PC-3 (cell line): ENCODE data around the gene ULBP1. TPM values are rescaled to one million over a fixed set of nuclear protein-coding genes. Genes with fewer than 3 reads are reported as not detected.

ENCODE experiments used
- ATAC-seq: fragments of 200-7000 bp; cut with Tn5 transposase; 2 replicates; pipeline ENCODE4 v1.9.1; 2020; ENCODE audit warnings: mild to moderate bottlenecking, moderate library complexity
- BruUV-seq: library from RNA; stranded (reverse); fragments of 400-500 nt; replicated peaks from 2 replicates; lab custom pipeline; 2021; lab: Mats Ljungman, UMichigan
- CTCF ChIA-PET: fragments of 300-600 bp; sonication (Branson Sonifier 250); formaldehyde crosslinking; loops from one replicate; lab custom pipeline; 2022; ENCODE audit warnings: antibody characterized with exemption; lab: Charles Lee
- POLR2A ChIA-PET: fragments of 300-600 bp; sonication (Branson Sonifier 250); formaldehyde crosslinking; loops from one replicate; lab custom pipeline; 2022; ENCODE audit warnings: antibody characterized with exemption; ENCODE audit not compliant: unreplicated experiment; lab: Charles Lee
- DNase-seq: peaks from one replicate; pipeline ENCODE4 v3.0.0-alpha.2; 2015
- H2AFZ ChIP-seq: fragments of 300-600 bp; sonication (generic); 2 replicates; pipeline ENCODE4 v1.6.0; 2016; ENCODE audit warnings: antibody characterized with exemption, low read length
- H3F3A ChIP-seq: fragments of 300-600 bp; sonication (generic); one replicate; pipeline ENCODE4 v1.6.0; 2017; ENCODE audit warnings: antibody characterized with exemption, low read length, control low read depth, mild to moderate bottlenecking; ENCODE audit not compliant: unreplicated experiment
- H3K27ac ChIP-seq: fragments of 300-600 bp; sonication (generic); 2 replicates; pipeline ENCODE4 v1.5.1; 2016; ENCODE audit warnings: mild to moderate bottlenecking, low read length
- H3K27me3 ChIP-seq: fragments of 300-600 bp; sonication (generic); 2 replicates; pipeline ENCODE4 v1.6.1; 2016; ENCODE audit warnings: low read length, mixed read lengths
- H3K36me3 ChIP-seq: fragments of 300-600 bp; sonication (generic); 2 replicates; pipeline ENCODE4 v1.6.1; 2016; ENCODE audit warnings: low read depth, mixed run types, low read length, mixed read lengths
- H3K4me1 ChIP-seq: fragments of 300-600 bp; sonication (generic); 2 replicates; pipeline ENCODE4 v1.5.1; 2016; ENCODE audit warnings: low read length; ENCODE audit not compliant: insufficient read depth
- H3K4me2 ChIP-seq: fragments of 300-600 bp; sonication (generic); 2 replicates; pipeline ENCODE4 v1.6.0; 2016; ENCODE audit warnings: low read length
- H3K4me3 ChIP-seq: fragments of 300-600 bp; sonication (generic); 2 replicates; pipeline ENCODE4 v1.5.1; 2016; ENCODE audit warnings: mild to moderate bottlenecking, low read length, mixed read lengths
- H3K79me2 ChIP-seq: fragments of 300-600 bp; sonication (generic); 2 replicates; pipeline ENCODE4 v1.6.1; 2017; ENCODE audit warnings: low read length, mixed read lengths
- H3K9ac ChIP-seq: fragments of 300-600 bp; sonication (generic); 2 replicates; pipeline ENCODE4 v1.6.0; 2016; ENCODE audit warnings: mild to moderate bottlenecking, low read length
- H3K9me2 ChIP-seq: fragments of 300-600 bp; sonication (generic); replicated peaks from 2 replicates; pipeline ENCODE4 v1.6.1; 2016; ENCODE audit warnings: mixed run types, low read length, mixed read lengths
- H3K9me3 ChIP-seq: fragments of 300-600 bp; sonication (generic); 2 replicates; pipeline ENCODE4 v1.6.1; 2016; ENCODE audit warnings: low read length, mixed read lengths
- H4K20me1 ChIP-seq: fragments of 300-600 bp; sonication (generic); 2 replicates; pipeline ENCODE4 v1.6.1; 2016; ENCODE audit warnings: low read length, mixed read lengths
- EZH2 ChIP-seq: fragments of 300-600 bp; sonication (generic); IDR thresholded peaks from one replicate; pipeline ENCODE4 v1.6.1; 2017; ENCODE audit warnings: antibody characterized with exemption, mild to moderate bottlenecking, low read length; ENCODE audit not compliant: unreplicated experiment
- EZH2phosphoT487 ChIP-seq: fragments of 300-600 bp; sonication (generic); IDR thresholded peaks from 2 replicates; pipeline ENCODE4 v1.6.1; 2018; ENCODE audit warnings: mild to moderate bottlenecking, antibody characterized with exemption, low read length, borderline replicate concordance
- intact Hi-C: fragments of 100-400 bp; cut with micrococcal nuclease; formaldehyde crosslinking; loops from 2 replicates; pipeline ENCODE4 v1.9.0; 2023
- total RNA-seq: library from RNA; depleted of rRNA; stranded (reverse); fragments of >200 nt; gene quantifications from 2 replicates; pipeline ENCODE4 v1.2.3, GENCODE V29; 2014
- TF ChIP-seq, protein P1 (sequence below): fragments of 300-600 bp; sonication (generic); conservative IDR thresholded peaks from 2 replicates; pipeline ENCODE4 v1.5.1; 2017; ENCODE audit warnings: antibody characterized with exemption, low read depth, mild to moderate bottlenecking, low read length

ULBP1 gene
- total RNA-seq, 1 experiment from 2014 or later: 0.87 TPM

- H3K79me2 ChIP-seq: no peaks in the 10 kb centered on the region
- DNase-seq (no peak), ATAC-seq (no peak)
- intact Hi-C loops: loop anchor here (2.0 kb wide), 2 partner anchors 65 to 331 kb away; partner anchors contain the start of gene ULBP3
- CTCF ChIA-PET: no interaction called here
- peak overlapping the region; percentile 93; the same call in 1 of the 2 replicates for H2AFZ ChIP-seq
- H4K20me1 ChIP-seq: no peaks in the 10 kb centered on the region
- H3K4me1 ChIP-seq: peaks cover 9% of the 10 kb centered on the region
- H3K27ac ChIP-seq: no peak overlapping the region
- TF ChIP-seq EZH2phosphoT487 (no peak), EZH2 (no peak)
- TF ChIP-seq, protein P1, sequence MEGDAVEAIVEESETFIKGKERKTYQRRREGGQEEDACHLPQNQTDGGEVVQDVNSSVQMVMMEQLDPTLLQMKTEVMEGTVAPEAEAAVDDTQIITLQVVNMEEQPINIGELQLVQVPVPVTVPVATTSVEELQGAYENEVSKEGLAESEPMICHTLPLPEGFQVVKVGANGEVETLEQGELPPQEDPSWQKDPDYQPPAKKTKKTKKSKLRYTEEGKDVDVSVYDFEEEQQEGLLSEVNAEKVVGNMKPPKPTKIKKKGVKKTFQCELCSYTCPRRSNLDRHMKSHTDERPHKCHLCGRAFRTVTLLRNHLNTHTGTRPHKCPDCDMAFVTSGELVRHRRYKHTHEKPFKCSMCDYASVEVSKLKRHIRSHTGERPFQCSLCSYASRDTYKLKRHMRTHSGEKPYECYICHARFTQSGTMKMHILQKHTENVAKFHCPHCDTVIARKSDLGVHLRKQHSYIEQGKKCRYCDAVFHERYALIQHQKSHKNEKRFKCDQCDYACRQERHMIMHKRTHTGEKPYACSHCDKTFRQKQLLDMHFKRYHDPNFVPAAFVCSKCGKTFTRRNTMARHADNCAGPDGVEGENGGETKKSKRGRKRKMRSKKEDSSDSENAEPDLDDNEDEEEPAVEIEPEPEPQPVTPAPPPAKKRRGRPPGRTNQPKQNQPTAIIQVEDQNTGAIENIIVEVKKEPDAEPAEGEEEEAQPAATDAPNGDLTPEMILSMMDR: no peak
- no peaks in the 10 kb centered on the region for H3K9me2 ChIP-seq
- H3K9me3 ChIP-seq: no peaks in the 10 kb centered on the region
- no peaks in the 10 kb centered on the region for H3K36me3 ChIP-seq
- H3F3A ChIP-seq: no peaks in the 10 kb centered on the region
- POLR2A ChIA-PET: no interaction called here
- no peaks in the 10 kb centered on the region for H3K27me3 ChIP-seq
- H3K4me3 ChIP-seq: peak overlapping the region; percentile 86
- H3K4me2 ChIP-seq: peak overlapping the region; percentile 90
- BruUV-seq: no TSS peak
- no peak overlapping the region for H3K9ac ChIP-seq
Measured at GRCh38 chr6:150004101-150004782, 40.5 kb downstream of the ULBP1 start.

DNA sequence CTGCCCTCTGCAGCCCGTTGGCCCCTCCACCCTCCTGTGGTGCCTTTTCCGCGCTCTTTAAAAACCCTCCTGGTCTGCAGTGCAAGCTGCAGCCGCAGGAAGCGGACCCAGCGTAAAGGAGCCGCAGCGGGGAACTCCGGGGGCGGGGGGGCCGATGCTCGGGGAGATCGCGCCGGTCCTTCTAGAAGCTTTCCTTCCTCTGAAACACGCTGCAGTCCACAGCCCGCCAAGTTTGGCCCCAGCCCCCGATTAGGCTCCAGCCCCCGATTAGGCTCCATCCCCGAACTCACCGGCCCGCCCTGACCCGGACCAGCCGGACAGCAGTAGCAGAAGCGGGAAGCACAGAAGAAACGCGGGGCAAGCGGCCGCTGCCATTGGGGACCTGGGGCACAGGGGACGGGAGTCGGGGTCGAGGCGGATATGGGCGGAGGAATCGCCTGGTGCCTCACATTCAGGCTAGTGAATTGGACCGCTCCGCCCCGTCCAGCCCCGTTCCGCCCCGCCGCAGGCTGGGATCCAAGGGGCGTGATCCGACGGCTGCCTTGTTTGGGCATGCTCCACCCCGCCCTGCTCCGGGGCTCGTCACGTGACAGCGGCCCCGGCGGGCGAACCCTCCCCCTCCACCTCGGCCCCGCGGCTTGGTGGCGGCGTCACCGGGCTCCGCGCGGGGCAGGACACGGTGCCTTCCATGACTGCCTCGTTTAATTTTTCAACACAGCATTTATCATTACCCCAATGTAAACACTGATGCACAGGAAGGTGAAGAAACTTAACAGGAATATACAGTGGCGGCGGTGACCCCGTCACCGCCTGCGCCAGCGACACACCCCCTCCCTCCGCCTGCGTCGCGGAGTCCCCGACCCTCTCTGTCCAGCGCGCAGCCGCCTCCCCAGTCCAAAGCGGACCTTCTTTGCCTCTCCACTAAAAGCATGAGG lies 41.3 kb downstream of the ULBP1 start:
- Histone ChIP-seq H3K27me3 (no peaks in the 10 kb centered on the region), H3K9me3 (no peaks in the 10 kb centered on the region), H3K27ac (no peak overlapping the region), H3K4me2 (peak overlapping the region; percentile 90), H3K4me3 (peak overlapping the region; percentile 86), H4K20me1 (no peaks in the 10 kb centered on the region), H3K4me1 (peaks cover 9% of the 10 kb centered on the region), H2AFZ (peak overlapping the region; percentile 93), H3K9ac (peak overlapping the region; percentile 42; the same call in 1 of the 2 replicates), H3K36me3 (no peaks in the 10 kb centered on the region), H3K9me2 (no peaks in the 10 kb centered on the region), H3K79me2 (no peaks in the 10 kb centered on the region), H3F3A (no peaks in the 10 kb centered on the region)
- TF ChIP-seq EZH2: no peak
- TF ChIP-seq, protein P1: no peak
- no peak for TF ChIP-seq EZH2phosphoT487
- ChIA-PET POLR2A (no interaction called here), CTCF (no interaction called here)
- DNase-seq: peak; percentile 87
- BruUV-seq: TSS peak; percentile 44
- intact Hi-C loops: loop anchor here (2.0 kb wide), 2 partner anchors 64 to 330 kb away; partner anchors contain the start of gene ULBP3
- peak; percentile 95 for ATAC-seq
